Fibroblast of skin of abdomen (primary cell): ENCODE data around the gene POLR2F.
"Not testable (repeated sequence)": the region's sequence is repeated elsewhere in the genome, so short reads cannot be mapped to it uniquely, and the experiment has no call there.

Experiments used
- DNase-seq: peaks from one replicate; pipeline ENCODE4 v3.0.0-alpha.2; 2013

POLR2F gene

GRCh38 chr22:37955825-37956397 is 2.4 kb downstream of the POLR2F start:
- DNase-seq: not testable (repeated sequence)

GRCh38 chr22:37957232-37957631 is 3.7 kb downstream of the POLR2F start:
- no peak for DNase-seq

- DNase-seq: no peak
Measured at GRCh38 chr22:37959231-37959825, 5.8 kb downstream of the POLR2F start.

- DNase-seq: no peak
Measured at GRCh38 chr22:37961062-37961461, 7.6 kb downstream of the POLR2F start.

GRCh38 chr22:37965940-37966664 is 12.6 kb downstream of the POLR2F start:
- peak; percentile 3 for DNase-seq

- no peak for DNase-seq
Measured at GRCh38 chr22:37967147-37967546, 13.6 kb downstream of the POLR2F start.

- no peak for DNase-seq
Measured at GRCh38 chr22:37967637-37968451, 14.3 kb downstream of the POLR2F start.

- no peak for DNase-seq
Measured at GRCh38 chr22:37968452-37969251, 15.2 kb downstream of the POLR2F start.

GRCh38 chr22:37970864-37971263 is 17.4 kb downstream of the POLR2F start:
- DNase-seq: no peak

GRCh38 chr22:37971475-37972434 is 18.3 kb downstream of the POLR2F start:
- DNase-seq: no peak

GRCh38 chr22:37972527-37972926 is 19.0 kb downstream of the POLR2F start:
- no peak for DNase-seq

GRCh38 chr22:37973271-37974170 is 20.0 kb downstream of the POLR2F start:
- DNase-seq: no peak

- no peak for DNase-seq
Measured at GRCh38 chr22:37975153-37975552, 21.7 kb downstream of the POLR2F start.

- not testable (repeated sequence) for DNase-seq
Measured at GRCh38 chr22:37976022-37976421, 22.5 kb downstream of the POLR2F start.

GRCh38 chr22:37976547-37976946 is 23.0 kb downstream of the POLR2F start:
- no peak for DNase-seq

GRCh38 chr22:37979782-37980181 is 26.3 kb downstream of the POLR2F start:
- no peak for DNase-seq

GRCh38 chr22:37981282-37982011 is 27.9 kb downstream of the POLR2F start:
- no peak for DNase-seq

- DNase-seq: no peak
Measured at GRCh38 chr22:37982151-37982785, 28.8 kb downstream of the POLR2F start.
